Right renal cortex interstitium (tissue), 3 donors: ENCODE measurements around the gene CRYGN. TPM values are rescaled to one million over a fixed set of nuclear protein-coding genes. Genes with fewer than 3 reads are reported as not detected.

Experiments
- DNase-seq, 3 donors: peaks; one replicate each; pipeline ENCODE4 v3.0.0-alpha.2; 2013; ENCODE audit warnings: low read depth in 3 of 3, low spot score in 2 of 3
- polyA plus RNA-seq, 3 donors: library from polyadenylated mRNA; unstranded; fragments of 120-200 nt; gene quantifications; one replicate each; pipeline ENCODE4 v1.2.1, GENCODE V29; 2013; ENCODE audit not compliant: insufficient read length in 3 of 3

Gene CRYGN
- polyA plus RNA-seq, 3 donors, result 1.7 to 2.2 (median 2.1) TPM

GRCh38 chr7:151393031-151393977 lies 46.6 kb downstream of the CRYGN start:
- no peak for DNase-seq

- DNase-seq, result no peak
Observed at GRCh38 chr7:151392426-151392825, 47.5 kb downstream of the CRYGN start.

DNA sequence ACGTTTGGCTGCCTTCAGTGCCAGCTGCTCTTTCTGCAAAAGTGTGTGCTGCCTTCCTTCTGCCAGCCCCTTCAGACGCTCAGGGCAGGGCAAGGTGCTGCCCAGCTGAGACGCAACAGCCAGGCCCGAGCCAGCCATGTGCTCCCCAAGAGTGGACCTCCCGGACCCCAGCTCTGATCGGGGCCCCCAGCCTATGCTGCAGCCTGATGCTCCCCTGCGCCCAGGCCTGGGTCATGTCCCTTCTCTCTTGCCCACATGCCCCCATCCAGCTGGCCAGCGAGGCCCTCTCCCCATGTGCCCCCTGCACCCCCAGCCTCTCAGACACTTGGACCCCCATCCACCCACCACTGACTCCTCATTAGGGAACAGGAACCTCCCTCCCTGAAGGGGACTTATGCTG lies 47.9 kb downstream of the CRYGN start:
- DNase-seq, result no peak

DNA sequence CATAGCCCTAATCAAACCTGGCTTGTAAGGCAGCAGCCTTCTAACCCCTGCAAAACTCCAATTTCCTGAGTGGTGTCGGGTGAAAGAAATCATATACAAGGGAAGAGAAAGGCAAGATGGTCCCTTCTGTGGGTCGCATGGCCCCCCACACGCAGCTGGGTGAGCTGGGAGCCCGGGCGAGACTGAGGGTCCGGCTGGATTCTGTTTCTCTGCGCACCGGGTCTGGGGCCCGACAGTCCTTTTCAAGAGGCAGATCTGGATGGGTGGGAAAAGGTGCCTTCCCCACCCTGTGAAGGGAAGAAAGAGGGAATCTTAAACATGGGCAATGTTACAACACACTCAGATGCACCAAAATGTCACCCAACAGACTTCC lies 48.6 kb downstream of the CRYGN start:
- no peak for DNase-seq

GRCh38 chr7:151390598-151391357 lies 49.2 kb downstream of the CRYGN start:
- no peak for DNase-seq

GRCh38 chr7:151389768-151390597 lies 50.0 kb downstream of the CRYGN start:
- DNase-seq, result no peak

DNA sequence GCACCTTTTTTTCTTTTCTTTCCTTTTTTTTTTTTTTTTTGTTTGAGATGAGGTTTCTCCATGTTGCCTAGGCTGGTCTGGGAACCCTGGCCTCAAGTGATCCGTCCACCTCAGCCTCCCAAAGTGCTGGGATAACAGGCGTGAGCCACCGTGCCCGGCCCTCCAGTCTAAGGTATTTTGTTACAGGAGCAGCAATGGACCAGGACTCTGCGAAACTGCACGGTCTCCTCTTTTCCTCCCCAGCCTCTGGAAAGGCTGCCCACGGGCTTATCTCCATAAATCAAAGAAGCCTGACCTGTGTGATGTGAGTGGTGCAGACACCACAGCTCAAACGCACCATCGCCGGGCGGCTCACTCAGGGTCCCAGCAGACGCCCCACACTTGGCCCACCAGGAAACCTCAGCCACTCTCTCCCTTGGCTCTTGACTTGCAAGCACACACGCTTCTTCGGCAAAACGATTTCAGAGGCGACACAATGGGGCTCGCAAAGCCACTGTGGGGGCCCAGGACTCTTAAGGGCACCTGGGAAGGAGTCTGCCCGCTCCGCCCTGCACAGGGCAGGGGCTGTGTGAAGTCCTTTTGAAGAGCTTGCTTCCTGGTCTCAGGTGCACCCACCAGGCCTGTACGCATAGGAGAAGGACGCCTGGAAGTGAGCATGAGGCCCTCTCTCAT lies 50.7 kb downstream of the CRYGN start:
- DNase-seq, result no peak

DNA sequence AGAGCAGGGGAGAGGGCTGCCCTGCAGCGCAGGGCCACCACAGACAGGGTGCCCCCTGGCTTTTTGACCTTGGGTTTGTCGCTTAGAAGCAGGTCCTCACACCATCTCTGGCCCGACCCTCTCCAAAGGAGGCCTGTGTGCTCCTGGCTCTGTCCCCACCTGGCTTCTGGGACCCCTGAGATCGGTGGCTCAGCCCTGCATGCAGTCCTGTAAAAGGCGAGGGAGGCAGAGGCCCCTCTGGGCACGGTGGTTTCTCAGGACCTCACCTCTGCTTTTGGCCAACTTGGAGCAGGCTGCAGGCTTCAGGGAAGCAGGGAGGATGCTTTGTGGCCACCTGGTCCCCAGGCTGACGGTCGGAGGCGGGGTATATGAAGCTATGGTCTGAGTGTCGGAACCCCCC lies 51.5 kb downstream of the CRYGN start:
- DNase-seq, result no peak

- no peak for DNase-seq
Observed at GRCh38 chr7:151388007-151388297, 52.0 kb downstream of the CRYGN start.

DNA sequence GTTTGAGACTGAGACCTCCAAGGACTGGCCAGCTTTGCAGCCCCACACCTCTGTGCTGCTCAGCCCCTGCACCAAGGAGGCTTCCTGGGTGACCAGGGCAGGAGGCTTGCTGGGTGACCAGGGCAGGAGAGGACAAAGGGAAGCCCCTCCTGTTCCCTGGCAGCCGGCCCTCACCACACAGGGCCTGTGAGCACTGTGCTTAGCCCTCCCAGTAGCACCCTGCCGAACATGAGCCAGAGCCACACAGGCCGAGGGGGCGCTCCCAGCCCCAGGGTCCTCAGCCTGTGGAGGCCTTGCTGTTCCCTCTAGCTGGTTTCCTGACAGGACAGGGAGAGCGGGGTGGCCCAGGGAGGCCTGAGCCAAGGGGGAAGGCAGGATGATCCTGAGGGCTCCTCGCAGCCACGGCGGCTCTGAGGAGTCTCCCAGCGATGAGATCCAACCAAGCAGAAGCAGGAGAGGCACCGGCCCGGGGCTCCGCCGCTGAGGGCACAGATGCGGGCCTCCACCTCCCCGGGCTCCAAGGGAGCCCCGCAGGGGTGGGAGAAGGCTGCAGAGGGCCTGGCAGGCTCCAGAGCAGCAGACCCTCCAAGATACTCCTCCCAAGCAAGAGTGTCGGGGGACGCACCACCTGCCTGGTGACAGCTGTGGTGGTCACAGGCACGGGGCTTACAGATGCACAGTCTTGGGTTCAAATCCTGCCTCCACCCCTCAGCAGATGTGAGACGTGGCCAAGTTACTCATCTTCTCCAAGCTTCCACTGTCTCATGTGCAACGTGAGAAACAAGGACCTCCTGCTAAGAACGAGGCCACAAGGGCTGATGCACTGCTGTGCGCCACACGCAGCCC lies 52.6 kb downstream of the CRYGN start:
- no peak for DNase-seq

- no peak for DNase-seq
Observed at GRCh38 chr7:151386301-151387160, 53.4 kb downstream of the CRYGN start.

GRCh38 chr7:151385626-151386300 lies 54.2 kb downstream of the CRYGN start:
- DNase-seq, result no peak

DNA sequence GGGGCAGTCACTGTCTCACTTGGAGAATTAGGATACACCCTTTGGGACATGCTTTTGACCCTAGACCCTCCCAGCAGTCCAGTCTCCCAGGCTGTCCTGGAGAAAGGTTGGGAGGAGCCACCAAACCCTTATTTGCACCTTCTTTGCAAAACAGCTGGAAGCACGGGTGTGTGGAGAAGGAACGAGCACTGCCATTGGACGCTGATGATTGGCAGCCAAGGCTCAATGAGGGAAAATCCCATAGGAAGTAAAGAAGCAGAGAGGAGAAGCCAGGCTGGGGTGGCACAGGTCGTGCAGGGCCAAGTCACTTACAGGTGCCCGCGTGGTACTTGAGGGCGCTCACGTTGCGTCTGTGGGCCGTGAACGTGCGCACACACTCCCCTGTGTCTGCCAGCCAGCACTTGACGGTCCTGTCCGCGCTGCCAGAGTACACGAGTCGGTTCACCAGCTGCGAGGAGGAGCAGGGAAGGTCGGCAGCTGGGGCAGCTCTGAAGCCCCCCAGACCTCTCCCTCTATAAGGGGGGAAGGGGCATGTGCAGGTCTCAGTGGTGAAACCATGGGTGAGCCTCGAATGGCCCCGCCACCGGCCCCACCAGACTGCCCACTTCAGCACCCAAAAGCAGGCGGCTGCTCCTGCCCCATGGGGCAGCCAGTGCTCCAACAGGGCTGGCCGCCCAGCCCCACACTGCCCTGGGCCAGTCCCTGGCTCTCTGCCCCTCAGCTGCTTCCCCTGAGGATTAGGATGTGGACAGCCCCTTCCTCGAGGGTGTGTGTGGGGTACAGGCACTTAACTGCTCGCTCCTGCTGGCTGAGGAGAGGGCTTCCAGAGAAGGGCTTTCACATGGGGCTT lies 54.9 kb downstream of the CRYGN start:
- no peak for DNase-seq

DNA sequence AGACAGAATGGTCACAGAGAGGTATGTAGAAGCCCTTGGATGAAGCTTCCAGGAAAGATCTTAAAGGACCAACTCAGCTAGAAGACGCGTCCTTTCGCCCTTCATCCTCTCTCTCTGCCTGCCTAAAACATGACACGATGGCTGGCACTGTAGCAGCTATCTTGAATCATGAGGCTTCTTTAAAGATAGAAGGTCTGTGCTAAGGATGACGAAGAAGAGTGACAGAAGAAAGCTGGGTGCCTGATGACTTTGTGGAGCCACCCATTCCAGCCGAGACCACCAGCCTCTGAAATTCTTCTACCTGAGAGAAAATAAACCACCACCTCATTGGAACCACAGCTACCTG lies 55.6 kb downstream of the CRYGN start:
- no peak for DNase-seq

DNA sequence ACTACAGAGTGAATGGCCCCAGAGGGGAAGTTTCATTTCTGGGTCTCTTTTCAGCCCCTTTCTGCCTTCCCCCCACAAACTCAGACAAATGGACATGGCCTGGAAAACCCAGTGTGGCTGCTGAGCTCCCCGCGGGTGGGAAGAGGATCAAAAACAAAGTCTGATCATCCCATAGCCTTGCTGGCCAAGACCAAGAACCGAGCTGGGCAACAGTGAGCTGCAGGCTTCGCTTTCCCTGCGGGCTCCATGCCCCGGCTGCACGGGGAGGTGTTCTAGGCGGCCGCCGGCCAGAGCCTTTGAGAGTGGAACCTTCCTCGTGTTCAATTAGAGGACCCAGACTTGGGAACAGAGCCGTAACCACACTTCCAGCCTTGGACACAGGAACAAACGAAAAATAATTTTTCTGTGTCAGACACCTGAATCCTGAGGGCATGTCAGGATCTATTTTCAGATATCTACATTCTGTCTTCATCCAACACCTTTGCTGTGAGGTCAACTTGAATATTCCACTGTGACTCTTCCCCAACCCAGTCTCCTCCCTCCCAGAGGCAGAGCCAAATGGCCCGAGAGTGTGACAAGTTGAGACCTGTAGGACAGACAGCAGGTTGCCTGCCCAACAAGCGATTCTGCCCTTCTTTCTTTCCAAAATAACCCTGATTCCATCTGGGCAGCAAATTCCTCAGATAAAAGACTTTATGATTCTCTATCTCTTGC lies 56.1 kb downstream of the CRYGN start:
- DNase-seq, result no peak

GRCh38 chr7:151382079-151382885 lies 57.7 kb downstream of the CRYGN start:
- DNase-seq, result no peak
